Measurements from ENCODE around the gene PTPDC1.
"Not testable (repeated sequence)": the region's sequence is repeated elsewhere in the genome, so short reads cannot be mapped to it uniquely, and the experiment has no call there.

Gene PTPDC1

GRCh38 chr9:94085062-94085639, 887 bp downstream of the PTPDC1 start:
- Histone ChIP-seq H2AFZ (ENCODE audit: low read depth, low read length) (no peak overlapping the region), H3K9me3 (ENCODE audit: insufficient read depth, low read length) (no peaks in the 10 kb centered on the region), H3K4me1 (ENCODE audit: low read length) (no peaks in the 10 kb centered on the region), H3K36me3 (replicated peaks; ENCODE audit: low read depth, low read length) (peaks cover 7% of the 10 kb centered on the region), H3K4me3 (ENCODE audit: low read length) (no peak overlapping the region), H4K20me1 (ENCODE audit: insufficient read depth, low read length) (no peaks in the 10 kb centered on the region), H3K4me2 (ENCODE audit: low read length) (no peak overlapping the region), H3K27me3 (ENCODE audit: low read depth, low read length) (no peaks in the 10 kb centered on the region), H3K27ac (ENCODE audit: low read length) (no peak overlapping the region), H3K79me2 (ENCODE audit: low read length) (no peaks in the 10 kb centered on the region), H3K9ac (ENCODE audit: low read length) (no peak overlapping the region)
- TF ChIP-seq EZH2phosphoT487 (IDR thresholded peaks at IDR 0.05; ENCODE audit: low read depth) (no peak), CTCF (IDR thresholded peaks at IDR 0.05; ENCODE audit: low read depth, low read length) (no peak)

- Histone ChIP-seq H3K27me3 (ENCODE audit: low read depth, low read length) (no peaks in the 10 kb centered on the region), H3K9me3 (ENCODE audit: insufficient read depth, low read length) (no peaks in the 10 kb centered on the region), H2AFZ (ENCODE audit: low read depth, low read length) (no peak overlapping the region), H3K79me2 (ENCODE audit: low read length) (no peaks in the 10 kb centered on the region), H3K27ac (ENCODE audit: low read length) (no peak overlapping the region), H3K4me3 (ENCODE audit: low read length) (no peak overlapping the region), H3K36me3 (replicated peaks; ENCODE audit: low read depth, low read length) (peaks cover 7% of the 10 kb centered on the region), H3K9ac (ENCODE audit: low read length) (no peak overlapping the region), H3K4me2 (ENCODE audit: low read length) (no peak overlapping the region), H3K4me1 (ENCODE audit: low read length) (no peaks in the 10 kb centered on the region), H4K20me1 (ENCODE audit: insufficient read depth, low read length) (no peaks in the 10 kb centered on the region)
- no peak for TF ChIP-seq CTCF (IDR thresholded peaks at IDR 0.05; ENCODE audit: low read depth, low read length)
- no peak for TF ChIP-seq EZH2phosphoT487 (IDR thresholded peaks at IDR 0.05; ENCODE audit: low read depth)
These were observed 2.5 kb downstream of the PTPDC1 start for GRCh38 chr9:94086486-94087345.

GRCh38 chr9:94094219-94095145, 10.2 kb downstream of the PTPDC1 start:
- not testable (repeated sequence) for H3K27ac ChIP-seq (ENCODE audit: low read length); H3K4me3 ChIP-seq (ENCODE audit: low read length); H3K27me3 ChIP-seq (ENCODE audit: low read depth, low read length); H3K79me2 ChIP-seq (ENCODE audit: low read length); H3K9me3 ChIP-seq (ENCODE audit: insufficient read depth, low read length); H3K4me2 ChIP-seq (ENCODE audit: low read length); H2AFZ ChIP-seq (ENCODE audit: low read depth, low read length); H3K4me1 ChIP-seq (ENCODE audit: low read length); H4K20me1 ChIP-seq (ENCODE audit: insufficient read depth, low read length); H3K9ac ChIP-seq (ENCODE audit: low read length); H3K36me3 ChIP-seq (replicated peaks; ENCODE audit: low read depth, low read length)

GRCh38 chr9:94096819-94097577, 12.7 kb downstream of the PTPDC1 start:
- H3K4me1 ChIP-seq (ENCODE audit: low read length), result peaks cover 8% of the 10 kb centered on the region; the same call in 1 of the 2 replicates
- no peaks in the 10 kb centered on the region for H3K9me3 ChIP-seq (ENCODE audit: insufficient read depth, low read length)
- H3K36me3 ChIP-seq (replicated peaks; ENCODE audit: low read depth, low read length), result peaks cover 3% of the 10 kb centered on the region
- H3K4me3 ChIP-seq (ENCODE audit: low read length), result no peak overlapping the region
- H3K27ac ChIP-seq (ENCODE audit: low read length), result no peak overlapping the region
- H3K4me2 ChIP-seq (ENCODE audit: low read length), result no peak overlapping the region
- no peaks in the 10 kb centered on the region for H4K20me1 ChIP-seq (ENCODE audit: insufficient read depth, low read length)
- H3K27me3 ChIP-seq (ENCODE audit: low read depth, low read length), result no peaks in the 10 kb centered on the region
- no peak overlapping the region for H2AFZ ChIP-seq (ENCODE audit: low read depth, low read length)
- H3K79me2 ChIP-seq (ENCODE audit: low read length), result no peaks in the 10 kb centered on the region
- H3K9ac ChIP-seq (ENCODE audit: low read length), result no peak overlapping the region
- TF ChIP-seq EZH2phosphoT487 (IDR thresholded peaks at IDR 0.05; ENCODE audit: low read depth) (no peak), CTCF (IDR thresholded peaks at IDR 0.05; ENCODE audit: low read depth, low read length) (no peak)

Data from OCI-LY3 (cell line).